HFFc6 (cell line): Measurements from ENCODE around the gene HNRNPLL. TPM values are rescaled to one million over a fixed set of nuclear protein-coding genes. Genes with fewer than 3 reads are reported as not detected.
"Not testable (repeated sequence)": the region's sequence is repeated elsewhere in the genome, so short reads cannot be mapped to it uniquely, and the experiment has no call there.

Experiments
- DNase-seq: peaks from one replicate; pipeline ENCODE4 v3.0.0-alpha.2; 2018
- H3K27ac Mint-ChIP-seq: 2 replicates; pipeline ENCODE4 v1.8.0; 2020; ENCODE audit warnings: mild to moderate bottlenecking, mixed read lengths
- H3K27me3 Mint-ChIP-seq: 2 replicates; pipeline ENCODE4 v1.8.0; 2021; ENCODE audit warnings: mild to moderate bottlenecking, moderate library complexity, mixed read lengths; ENCODE audit not compliant: insufficient read depth
- H3K36me3 Mint-ChIP-seq: 2 replicates; pipeline ENCODE4 v1.8.0; 2021; ENCODE audit warnings: low read depth, mixed read lengths
- H3K4me1 Mint-ChIP-seq: 2 replicates; pipeline ENCODE4 v1.8.0; 2020; ENCODE audit warnings: low read depth, mixed read lengths
- H3K4me3 Mint-ChIP-seq: 2 replicates; pipeline ENCODE4 v1.8.0; 2020; ENCODE audit warnings: mild to moderate bottlenecking, moderate library complexity, mixed read lengths
- H3K9me3 Mint-ChIP-seq: 2 replicates; pipeline ENCODE4 v1.8.0; 2020; ENCODE audit warnings: mild to moderate bottlenecking, mixed read lengths
- CTCF ChIP-seq: fragments of 200-600 bp; sonication (generic); IDR thresholded peaks from 2 replicates; pipeline ENCODE4 v1.5.0; 2021; ENCODE audit warnings: antibody characterized with exemption, mild to moderate bottlenecking
- total RNA-seq, 6 experiments: library from RNA; stranded (reverse); fragmentation: NEBNext Ultra II Directional; extraction: Animal tissue kit (Norgen Biotek cat#: 25700); gene quantifications; 2 replicates in 1 of 6; 3 replicates in 5 of 6; pipeline ENCODE4 v1.2.3, GENCODE V29; 2021

HNRNPLL gene
- total RNA-seq, 6 experiments from 2014 or later, result 45.5 to 57.5 (median 50.2) TPM

- H3K4me1 Mint-ChIP-seq, result peaks cover 41% of the 10 kb centered on the region
- TF ChIP-seq CTCF, result no peak
- H3K36me3 Mint-ChIP-seq, result peaks cover 5% of the 10 kb centered on the region; the same call in 1 of the 2 replicates
- H3K27me3 Mint-ChIP-seq, result peaks cover 7% of the 10 kb centered on the region
- H3K9me3 Mint-ChIP-seq, result no peaks in the 10 kb centered on the region
- H3K4me3 Mint-ChIP-seq, result no peak overlapping the region
- DNase-seq, result no peak
- H3K27ac Mint-ChIP-seq, result no peak overlapping the region
Observed at GRCh38 chr2:38546064-38546463, 56.7 kb downstream of the HNRNPLL start.

DNA sequence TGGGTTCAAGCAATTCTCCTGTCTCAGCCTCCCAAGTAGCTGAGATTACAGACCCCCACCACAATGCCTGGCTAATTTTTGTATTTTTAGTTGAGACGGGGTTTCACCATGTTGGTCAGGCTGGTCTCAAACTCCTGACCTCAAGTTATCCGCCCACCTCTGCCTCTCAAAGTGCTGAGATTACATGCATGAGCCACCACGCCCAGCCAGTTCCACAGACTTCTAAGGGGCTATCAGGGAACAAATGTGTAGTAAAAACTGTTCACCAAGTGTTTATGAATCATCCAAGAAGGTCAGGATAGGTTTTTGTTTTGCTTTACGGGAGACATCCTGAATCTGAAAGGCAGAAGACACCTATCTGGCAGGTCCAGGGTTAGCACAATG, 60.5 kb downstream of the HNRNPLL start:
- Mint-ChIP-seq H3K4me3 (peak overlapping the region; percentile 73; the same call in 1 of the 2 replicates), H3K4me1 (peaks cover 34% of the 10 kb centered on the region), H3K27ac (peak overlapping the region; percentile 72)
- not testable (repeated sequence) for DNase-seq, H3K9me3 Mint-ChIP-seq, H3K27me3 Mint-ChIP-seq, H3K36me3 Mint-ChIP-seq

DNA sequence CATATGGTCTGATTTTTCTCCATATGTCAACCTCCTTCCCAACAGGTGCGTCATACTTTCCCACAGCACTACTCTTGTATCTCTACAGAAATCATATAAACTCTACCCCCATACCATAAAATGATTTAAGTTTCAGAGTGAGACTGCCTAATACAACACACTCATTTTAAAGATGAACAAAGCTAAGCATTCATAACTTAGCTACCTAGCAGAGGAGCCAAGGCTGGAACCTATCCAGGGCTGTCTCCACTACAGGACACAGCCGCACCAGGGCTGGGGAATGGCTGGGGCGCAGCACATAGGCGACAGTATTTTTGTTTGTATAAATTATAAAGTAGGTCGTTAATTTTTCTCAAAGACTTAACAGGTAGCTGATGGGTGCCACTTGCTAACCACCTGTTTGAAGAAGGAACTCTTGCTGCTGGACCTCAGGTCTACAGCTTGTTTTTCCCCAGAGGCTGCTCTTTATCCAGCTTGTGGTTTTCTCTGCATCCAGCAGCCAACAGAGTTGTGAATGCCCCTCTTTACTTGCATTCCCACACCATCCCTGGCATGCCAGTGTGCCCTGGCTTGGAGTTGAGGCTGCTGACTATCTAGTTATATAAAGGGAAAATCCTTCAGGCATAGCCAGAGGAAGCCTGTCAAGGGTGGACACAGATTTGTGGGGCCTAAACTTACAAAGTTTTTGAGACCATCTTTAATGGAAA, 62.0 kb downstream of the HNRNPLL start:
- no peaks in the 10 kb centered on the region for H3K36me3 Mint-ChIP-seq
- no peak overlapping the region for H3K4me3 Mint-ChIP-seq
- peaks cover 7% of the 10 kb centered on the region for H3K27me3 Mint-ChIP-seq
- no peak for TF ChIP-seq CTCF
- H3K9me3 Mint-ChIP-seq, result no peaks in the 10 kb centered on the region
- DNase-seq, result no peak
- no peak overlapping the region for H3K27ac Mint-ChIP-seq
- H3K4me1 Mint-ChIP-seq, result peaks cover 31% of the 10 kb centered on the region

GRCh38 chr2:38539086-38539485, 63.6 kb downstream of the HNRNPLL start:
- Mint-ChIP-seq H3K4me1 (peaks cover 26% of the 10 kb centered on the region), H3K9me3 (no peaks in the 10 kb centered on the region), H3K36me3 (no peaks in the 10 kb centered on the region), H3K4me3 (no peak overlapping the region; the same call in 1 of the 2 replicates), H3K27ac (no peak overlapping the region), H3K27me3 (peaks cover 7% of the 10 kb centered on the region)
- TF ChIP-seq CTCF, result peak; percentile 31; the same call in 1 of the 2 replicates
- no peak for DNase-seq

- Mint-ChIP-seq H3K27me3 (peaks cover 12% of the 10 kb centered on the region), H3K4me3 (no peak overlapping the region), H3K27ac (no peak overlapping the region), H3K9me3 (no peaks in the 10 kb centered on the region), H3K36me3 (no peaks in the 10 kb centered on the region), H3K4me1 (peaks cover 23% of the 10 kb centered on the region)
- DNase-seq, result no peak
- TF ChIP-seq CTCF, result no peak
Observed at GRCh38 chr2:38537937-38538525, 64.7 kb downstream of the HNRNPLL start.

GRCh38 chr2:38537296-38537695, 65.4 kb downstream of the HNRNPLL start:
- H3K9me3 Mint-ChIP-seq, H3K27ac Mint-ChIP-seq, H3K4me3 Mint-ChIP-seq, H3K36me3 Mint-ChIP-seq, DNase-seq: not testable (repeated sequence)
- H3K4me1 Mint-ChIP-seq, result peaks cover 19% of the 10 kb centered on the region
- H3K27me3 Mint-ChIP-seq, result peaks cover 13% of the 10 kb centered on the region
